Activated CD4-positive, alpha-beta T cell treated with anti-CD3 and anti-CD28 coated beads, Interleukin-2, amount 10 ng/mL, durations not matched to agents 24 days and 14 days (primary cell): ENCODE measurements around the gene SHB. TPM values are rescaled to one million over a fixed set of nuclear protein-coding genes. Genes with fewer than 3 reads are reported as not detected.

Source experiments
- DNase-seq: peaks from one replicate; pipeline ENCODE4 v3.0.0; 2022
- H3K27ac Mint-ChIP-seq: one replicate; pipeline ENCODE4 v1.8.0; 2022; ENCODE audit warnings: mild to moderate bottlenecking, mixed read lengths
- H3K27me3 Mint-ChIP-seq: one replicate; pipeline ENCODE4 v1.8.0; 2022; ENCODE audit warnings: mixed read lengths
- H3K36me3 Mint-ChIP-seq: one replicate; pipeline ENCODE4 v1.8.0; 2022; ENCODE audit warnings: low read depth, mild to moderate bottlenecking, mixed read lengths
- H3K4me1 Mint-ChIP-seq: one replicate; pipeline ENCODE4 v1.8.0; 2021; ENCODE audit warnings: mixed read lengths
- H3K4me3 Mint-ChIP-seq: one replicate; pipeline ENCODE4 v1.8.0; 2022; ENCODE audit warnings: mild to moderate bottlenecking, moderate library complexity, mixed read lengths
- H3K9me3 Mint-ChIP-seq: one replicate; pipeline ENCODE4 v1.8.0; 2021; ENCODE audit warnings: mixed read lengths
- intact Hi-C: fragments of 100-400 bp; cut with micrococcal nuclease; formaldehyde crosslinking; loops from one replicate; pipeline ENCODE4 v1.15.1; 2023
- total RNA-seq: library from RNA; stranded (reverse); gene quantifications from 2 replicates; pipeline ENCODE4 v1.2.3, GENCODE V29; 2022

SHB gene
- total RNA-seq, 1 donor from 2014 or later = 2.1 TPM

GRCh38 chr9:37988041-37988440 is 81.0 kb downstream of the SHB start:
- DNase-seq = no peak
- no peak overlapping the region for H3K4me3 Mint-ChIP-seq
- intact Hi-C loops = no loop called here
- H3K36me3 Mint-ChIP-seq = no peaks in the 10 kb centered on the region
- H3K27ac Mint-ChIP-seq = no peak overlapping the region
- H3K27me3 Mint-ChIP-seq = no peaks in the 10 kb centered on the region
- H3K4me1 Mint-ChIP-seq = peaks cover 7% of the 10 kb centered on the region
- H3K9me3 Mint-ChIP-seq = no peaks in the 10 kb centered on the region

- no peaks in the 10 kb centered on the region for H3K36me3 Mint-ChIP-seq
- H3K27ac Mint-ChIP-seq = no peak overlapping the region
- no peaks in the 10 kb centered on the region for H3K9me3 Mint-ChIP-seq
- H3K4me1 Mint-ChIP-seq = peaks cover 2% of the 10 kb centered on the region
- H3K4me3 Mint-ChIP-seq = no peak overlapping the region
- intact Hi-C loops = no loop called here
- DNase-seq = no peak
- H3K27me3 Mint-ChIP-seq = no peaks in the 10 kb centered on the region
These were observed 81.5 kb downstream of the SHB start for GRCh38 chr9:37987467-37987981.

- Mint-ChIP-seq H3K36me3 (no peaks in the 10 kb centered on the region), H3K9me3 (no peaks in the 10 kb centered on the region), H3K27ac (no peak overlapping the region), H3K27me3 (no peaks in the 10 kb centered on the region), H3K4me3 (no peak overlapping the region), H3K4me1 (peaks cover 2% of the 10 kb centered on the region)
- no peak for DNase-seq
- intact Hi-C loops = no loop called here
These were observed 82.2 kb downstream of the SHB start for GRCh38 chr9:37986771-37987258.

- peaks cover 2% of the 10 kb centered on the region for H3K4me1 Mint-ChIP-seq
- intact Hi-C loops = no loop called here
- H3K27ac Mint-ChIP-seq = no peak overlapping the region
- H3K27me3 Mint-ChIP-seq = no peaks in the 10 kb centered on the region
- H3K4me3 Mint-ChIP-seq = no peak overlapping the region
- DNase-seq = no peak
- no peaks in the 10 kb centered on the region for H3K36me3 Mint-ChIP-seq
- H3K9me3 Mint-ChIP-seq = no peaks in the 10 kb centered on the region
These were observed 83.0 kb downstream of the SHB start for GRCh38 chr9:37986001-37986400.

- Mint-ChIP-seq H3K27ac (no peak overlapping the region), H3K9me3 (no peaks in the 10 kb centered on the region)
These were observed 84.1 kb downstream of the SHB start for GRCh38 chr9:37984672-37985611.

GRCh38 chr9:37984278-37984671 is 84.8 kb downstream of the SHB start:
- H3K9me3 Mint-ChIP-seq = no peaks in the 10 kb centered on the region
- H3K27me3 Mint-ChIP-seq = no peaks in the 10 kb centered on the region
- DNase-seq = no peak
- peaks cover 2% of the 10 kb centered on the region for H3K4me1 Mint-ChIP-seq
- intact Hi-C loops = no loop called here
- H3K4me3 Mint-ChIP-seq = no peak overlapping the region
- no peaks in the 10 kb centered on the region for H3K36me3 Mint-ChIP-seq
- no peak overlapping the region for H3K27ac Mint-ChIP-seq

More at GRCh38 chr9:37984672-37985611, 84.1 kb downstream of the SHB start:
- Mint-ChIP-seq H3K36me3 (no peaks in the 10 kb centered on the region), H3K4me3 (no peak overlapping the region), H3K27me3 (no peaks in the 10 kb centered on the region), H3K4me1 (peaks cover 2% of the 10 kb centered on the region)
- intact Hi-C loops = no loop called here
- DNase-seq = no peak

GRCh38 chr9:37983381-37984067 is 85.5 kb downstream of the SHB start:
- Mint-ChIP-seq H3K27ac (no peak overlapping the region), H3K4me1 (peaks cover 2% of the 10 kb centered on the region)

GRCh38 chr9:37979844-37980243 is 89.2 kb downstream of the SHB start:
- Mint-ChIP-seq H3K27ac (no peak overlapping the region), H3K27me3 (no peaks in the 10 kb centered on the region), H3K36me3 (no peaks in the 10 kb centered on the region), H3K4me3 (no peak overlapping the region), H3K9me3 (no peaks in the 10 kb centered on the region), H3K4me1 (peaks cover 2% of the 10 kb centered on the region)
- intact Hi-C loops = no loop called here
- no peak for DNase-seq

More at GRCh38 chr9:37983381-37984067, 85.5 kb downstream of the SHB start:
- H3K36me3 Mint-ChIP-seq = no peaks in the 10 kb centered on the region
- no peaks in the 10 kb centered on the region for H3K9me3 Mint-ChIP-seq
- H3K27me3 Mint-ChIP-seq = no peaks in the 10 kb centered on the region
- no peak overlapping the region for H3K4me3 Mint-ChIP-seq
- intact Hi-C loops = no loop called here
- DNase-seq = no peak

- H3K27me3 Mint-ChIP-seq = no peaks in the 10 kb centered on the region
- no peaks in the 10 kb centered on the region for H3K36me3 Mint-ChIP-seq
- no peaks in the 10 kb centered on the region for H3K9me3 Mint-ChIP-seq
- no peak overlapping the region for H3K27ac Mint-ChIP-seq
- H3K4me1 Mint-ChIP-seq = no peaks in the 10 kb centered on the region
- no peak for DNase-seq
- intact Hi-C loops = no loop called here
- H3K4me3 Mint-ChIP-seq = no peak overlapping the region
These were observed 90.0 kb downstream of the SHB start for GRCh38 chr9:37978983-37979382.

- no peak for DNase-seq
- H3K27me3 Mint-ChIP-seq = no peaks in the 10 kb centered on the region
- no peaks in the 10 kb centered on the region for H3K9me3 Mint-ChIP-seq
- no peak overlapping the region for H3K27ac Mint-ChIP-seq
- H3K36me3 Mint-ChIP-seq = no peaks in the 10 kb centered on the region
- intact Hi-C loops = no loop called here
- H3K4me1 Mint-ChIP-seq = no peaks in the 10 kb centered on the region
- H3K4me3 Mint-ChIP-seq = no peak overlapping the region
These were observed 90.6 kb downstream of the SHB start for GRCh38 chr9:37978481-37978864.

GRCh38 chr9:37977851-37978480 is 91.1 kb downstream of the SHB start:
- intact Hi-C loops = no loop called here
- Mint-ChIP-seq H3K4me3 (no peak overlapping the region), H3K27me3 (no peaks in the 10 kb centered on the region), H3K27ac (no peak overlapping the region), H3K9me3 (no peaks in the 10 kb centered on the region), H3K36me3 (no peaks in the 10 kb centered on the region), H3K4me1 (no peaks in the 10 kb centered on the region)
- DNase-seq = no peak

GRCh38 chr9:37976714-37977477 is 92.1 kb downstream of the SHB start:
- Mint-ChIP-seq H3K4me3 (no peak overlapping the region), H3K36me3 (no peaks in the 10 kb centered on the region), H3K27ac (no peak overlapping the region), H3K27me3 (no peaks in the 10 kb centered on the region), H3K9me3 (no peaks in the 10 kb centered on the region), H3K4me1 (no peaks in the 10 kb centered on the region)
- intact Hi-C loops = no loop called here
- no peak for DNase-seq

- no peak for DNase-seq
- H3K27me3 Mint-ChIP-seq = no peaks in the 10 kb centered on the region
- H3K9me3 Mint-ChIP-seq = no peaks in the 10 kb centered on the region
- no peaks in the 10 kb centered on the region for H3K36me3 Mint-ChIP-seq
- no peak overlapping the region for H3K27ac Mint-ChIP-seq
- intact Hi-C loops = no loop called here
- H3K4me3 Mint-ChIP-seq = no peak overlapping the region
- H3K4me1 Mint-ChIP-seq = peaks cover 4% of the 10 kb centered on the region
These were observed 93.4 kb downstream of the SHB start for GRCh38 chr9:37975639-37976038.
